ENCODE results near the gene FTSJ3.

- no peak for TF ChIP-seq CTCF (IDR thresholded peaks at IDR 0.05)
- no peak for TF ChIP-seq POLR2A (IDR thresholded peaks at IDR 0.05)
Observed at GRCh38 chr17:63783522-63783921, 43.9 kb downstream of the FTSJ3 start.
